PC-9 (cell line): ENCODE results near the gene YY1.

ENCODE experiments used
- CTCF ChIP-seq: fragments of 200-600 bp; sonication (generic); conservative IDR thresholded peaks from 2 replicates; pipeline ENCODE4 v1.6.1; 2017; ENCODE audit warnings: mixed run types, antibody characterized with exemption, mild to moderate bottlenecking, moderate library complexity
- EZH2 ChIP-seq: fragments of 200-600 bp; sonication (generic); IDR thresholded peaks from 2 replicates; pipeline ENCODE4 v1.8.0; 2017; ENCODE audit warnings: antibody characterized with exemption, low read depth

- TF ChIP-seq CTCF: no peak
- no peak for TF ChIP-seq EZH2
Observed at GRCh38 chr14:100281286-100282082, 42.5 kb downstream of the YY1 start.
